GM12874 (cell line): ENCODE measurements around the gene PNMA8A.

Source experiments
- TF ChIP-seq, protein P1 (sequence below): IDR thresholded peaks from 2 replicates; pipeline ENCODE4 v1.5.1; 2011; ENCODE audit warnings: low read depth, mild to moderate bottlenecking, control low read depth, low read length, moderate library complexity; ENCODE audit not compliant: insufficient read depth

PNMA8A gene

DNA sequence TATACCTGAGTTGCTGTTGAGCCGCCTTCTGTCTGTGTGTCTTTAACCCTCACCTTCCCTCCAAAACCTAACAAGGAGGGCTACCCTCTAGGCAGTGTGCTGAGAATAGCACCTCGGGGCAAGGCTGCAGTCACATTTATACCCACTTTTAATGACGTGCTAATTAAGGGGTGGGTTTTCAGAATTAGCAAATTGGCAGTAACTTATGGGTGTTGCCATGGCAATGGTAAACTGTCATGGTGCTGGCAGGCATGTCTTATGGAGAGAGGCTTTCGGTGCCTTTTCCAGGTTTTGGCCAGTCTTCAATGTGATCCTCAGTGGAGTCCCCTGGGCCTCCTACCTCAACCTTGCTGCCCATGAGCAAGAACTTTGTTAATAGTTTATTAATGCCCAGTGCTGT is 1.2 kb upstream of the PNMA8A start:
- TF ChIP-seq, protein P1, sequence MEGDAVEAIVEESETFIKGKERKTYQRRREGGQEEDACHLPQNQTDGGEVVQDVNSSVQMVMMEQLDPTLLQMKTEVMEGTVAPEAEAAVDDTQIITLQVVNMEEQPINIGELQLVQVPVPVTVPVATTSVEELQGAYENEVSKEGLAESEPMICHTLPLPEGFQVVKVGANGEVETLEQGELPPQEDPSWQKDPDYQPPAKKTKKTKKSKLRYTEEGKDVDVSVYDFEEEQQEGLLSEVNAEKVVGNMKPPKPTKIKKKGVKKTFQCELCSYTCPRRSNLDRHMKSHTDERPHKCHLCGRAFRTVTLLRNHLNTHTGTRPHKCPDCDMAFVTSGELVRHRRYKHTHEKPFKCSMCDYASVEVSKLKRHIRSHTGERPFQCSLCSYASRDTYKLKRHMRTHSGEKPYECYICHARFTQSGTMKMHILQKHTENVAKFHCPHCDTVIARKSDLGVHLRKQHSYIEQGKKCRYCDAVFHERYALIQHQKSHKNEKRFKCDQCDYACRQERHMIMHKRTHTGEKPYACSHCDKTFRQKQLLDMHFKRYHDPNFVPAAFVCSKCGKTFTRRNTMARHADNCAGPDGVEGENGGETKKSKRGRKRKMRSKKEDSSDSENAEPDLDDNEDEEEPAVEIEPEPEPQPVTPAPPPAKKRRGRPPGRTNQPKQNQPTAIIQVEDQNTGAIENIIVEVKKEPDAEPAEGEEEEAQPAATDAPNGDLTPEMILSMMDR: no peak

DNA sequence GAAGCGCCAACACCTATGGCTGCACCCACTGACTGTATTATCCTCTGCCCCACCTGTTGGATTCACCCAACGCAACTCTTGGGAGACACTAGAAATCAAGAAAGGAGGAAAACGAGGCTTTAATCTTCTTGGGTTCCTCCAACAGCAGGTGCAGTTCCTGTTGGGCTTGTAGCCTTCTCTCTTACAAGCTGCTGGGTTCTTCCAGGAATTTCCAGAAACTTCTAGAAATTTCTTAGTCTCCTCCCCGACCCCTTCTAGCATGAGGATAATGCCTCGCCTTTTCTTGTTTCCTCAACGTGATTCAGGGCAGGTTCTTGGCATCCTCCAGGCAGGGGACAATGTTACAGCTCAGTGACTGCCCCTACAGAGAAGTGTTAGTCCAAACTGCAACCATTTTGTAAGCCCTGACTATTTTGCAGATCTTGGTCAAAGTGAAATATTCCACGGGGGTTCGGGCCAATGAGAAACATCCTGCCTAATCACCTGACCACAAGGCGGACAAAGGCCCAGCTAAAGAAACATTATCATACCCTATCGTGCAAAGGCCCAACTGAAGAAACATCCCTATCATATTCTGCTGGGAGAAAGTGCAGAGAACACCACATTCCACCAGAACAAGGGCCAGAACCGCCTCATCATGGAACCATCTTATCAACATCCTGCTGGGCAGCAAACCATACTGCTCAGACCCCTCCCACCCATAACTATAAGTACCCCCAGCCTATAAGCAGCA is 614 bp upstream of the PNMA8A start:
- TF ChIP-seq, protein P1: no peak

DNA sequence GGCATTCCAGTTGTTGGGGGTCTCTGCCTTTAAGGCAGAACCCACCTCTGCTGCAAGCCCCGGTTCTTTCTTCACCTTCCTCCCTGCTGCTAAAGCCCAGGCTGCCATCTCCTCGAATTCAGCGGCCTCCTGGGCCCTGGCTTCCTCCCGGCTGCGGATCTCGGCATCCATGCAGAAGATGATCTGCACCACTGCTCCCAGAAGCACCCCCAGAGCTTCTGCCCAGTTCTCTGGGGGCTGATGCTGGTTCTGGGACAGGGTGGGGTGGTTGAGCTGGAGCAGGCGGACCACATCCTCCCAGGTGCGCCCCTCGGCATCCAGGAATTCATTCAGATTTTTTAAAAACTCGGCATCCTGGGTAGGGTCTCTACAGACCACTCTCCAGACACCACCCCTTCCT is 987 bp downstream of the PNMA8A start:
- TF ChIP-seq, protein P1: no peak

DNA sequence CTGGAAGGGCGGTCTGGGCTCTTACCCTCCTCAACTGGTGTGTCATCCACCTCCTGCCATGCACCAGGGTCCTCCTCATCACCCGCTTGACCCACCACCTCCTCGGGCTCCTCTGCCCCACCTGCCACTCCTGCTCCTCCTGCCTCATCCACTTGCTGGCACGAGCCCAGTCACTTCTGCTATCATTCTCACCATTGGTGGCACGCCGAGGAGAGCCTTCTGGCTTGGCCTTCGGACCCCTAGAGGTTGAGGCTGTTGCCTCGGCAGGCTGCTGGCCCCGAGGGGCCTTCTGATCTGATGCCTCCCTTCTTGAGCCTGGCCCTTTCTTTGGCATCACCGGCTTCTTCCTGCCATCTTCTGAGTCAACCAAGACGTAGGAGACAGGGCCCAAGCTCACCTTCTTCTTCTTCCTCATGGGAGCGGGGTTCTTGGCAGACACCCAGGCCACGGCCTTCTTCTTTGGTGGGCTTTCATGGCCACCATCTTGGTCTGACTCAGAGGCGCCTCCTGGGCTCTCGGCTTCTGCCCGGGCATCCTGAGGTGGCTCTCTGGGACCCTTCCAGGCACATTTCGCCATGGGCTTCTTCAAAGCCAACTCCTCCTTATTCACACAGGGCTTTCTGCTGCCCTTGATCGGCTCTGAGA is 1.7 kb downstream of the PNMA8A start:
- TF ChIP-seq, protein P1: no peak

DNA sequence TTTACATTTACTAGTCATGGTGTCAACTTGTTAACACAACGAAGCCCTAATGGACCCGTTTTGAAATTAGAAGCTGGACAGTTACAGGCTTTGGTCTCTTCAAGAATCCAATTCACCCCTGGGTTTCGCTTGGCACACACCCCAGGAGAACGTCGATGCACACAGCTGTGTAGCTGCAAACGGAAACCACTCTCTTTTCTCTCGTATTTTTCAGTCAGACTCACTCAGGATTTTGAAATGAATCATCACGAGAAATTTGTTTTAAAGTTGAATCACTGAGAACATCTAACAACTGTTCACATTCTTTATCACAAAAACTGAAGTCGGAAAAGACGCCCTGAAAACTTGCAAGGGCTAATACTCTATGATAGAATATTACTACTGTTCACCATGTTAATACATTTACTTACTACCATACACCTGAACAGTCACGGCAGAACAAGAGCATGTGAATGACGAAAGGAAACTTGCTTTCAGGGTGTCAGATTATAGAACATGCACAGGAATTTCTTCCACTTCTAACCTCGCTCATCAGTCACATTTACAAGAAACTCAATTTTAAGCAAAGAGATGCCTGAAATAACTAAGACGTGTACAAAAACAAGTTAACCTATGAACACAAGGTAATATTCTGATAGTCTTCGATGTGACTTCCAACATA is 4.7 kb downstream of the PNMA8A start:
- TF ChIP-seq, protein P1: no peak

DNA sequence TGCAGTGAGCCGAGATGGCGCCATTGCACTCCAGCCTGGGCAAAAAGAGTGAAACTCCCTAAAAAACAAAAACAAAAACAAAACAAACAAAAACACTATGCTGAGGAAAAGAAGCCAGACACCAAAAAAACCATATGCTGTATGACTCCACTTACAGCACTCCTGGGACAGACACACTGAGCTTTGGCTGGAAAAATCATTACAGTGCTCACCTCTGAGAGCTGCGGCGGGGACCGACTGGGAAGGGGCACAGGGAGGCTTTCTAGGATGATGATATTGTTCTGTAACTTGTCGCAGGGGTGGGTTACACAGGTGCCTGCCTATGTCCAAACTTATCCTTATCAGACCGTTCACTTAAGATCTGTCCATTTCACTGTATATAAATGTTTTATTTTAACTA is 7.8 kb downstream of the PNMA8A start:
- TF ChIP-seq, protein P1: no peak

DNA sequence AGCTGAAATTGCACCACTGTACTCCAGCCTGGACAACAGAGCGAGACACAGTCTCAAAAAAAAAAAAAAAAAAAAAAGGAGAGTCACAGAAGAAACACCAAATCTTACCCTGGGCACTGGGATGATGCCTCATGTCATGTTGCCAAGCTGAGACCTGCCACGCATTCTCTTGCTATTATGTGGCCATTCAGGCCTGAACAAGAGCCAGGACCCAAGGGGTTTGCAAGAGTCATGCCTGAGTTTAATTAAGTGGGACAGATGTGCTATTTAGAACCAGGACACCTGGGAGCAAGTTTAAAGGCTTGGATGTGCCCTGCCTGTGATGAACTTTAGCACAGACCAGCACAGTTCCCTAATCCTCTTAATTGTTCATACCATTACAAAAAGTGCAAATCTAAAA is 9.8 kb downstream of the PNMA8A start:
- TF ChIP-seq, protein P1: no peak
